Endometrial microvascular endothelial cells (primary cell): ENCODE data around the gene C11orf65. TPM values are rescaled to one million over a fixed set of nuclear protein-coding genes. Genes with fewer than 3 reads are reported as not detected.
"Not testable (repeated sequence)": the region's sequence is repeated elsewhere in the genome, so short reads cannot be mapped to it uniquely, and the experiment has no call there.

Source experiments
- in situ Hi-C: cut with HindIII; loops from 2 replicates; pipeline ENCODE4 v1.10.0; 2017; ENCODE audit warnings: low sequenced_read_pairs, low pct_unique_long_range_greater_than_20kb; ENCODE audit errors: inconsistent ontology term
- total RNA-seq: library from RNA; depleted of rRNA; stranded (reverse); fragments of >200 nt; gene quantifications from one replicate; pipeline ENCODE4 v1.2.3, GENCODE V29; 2015; ENCODE audit errors: inconsistent ontology term

The C11orf65 gene
- total RNA-seq, 1 donor from 2014 or later: not detected

DNA sequence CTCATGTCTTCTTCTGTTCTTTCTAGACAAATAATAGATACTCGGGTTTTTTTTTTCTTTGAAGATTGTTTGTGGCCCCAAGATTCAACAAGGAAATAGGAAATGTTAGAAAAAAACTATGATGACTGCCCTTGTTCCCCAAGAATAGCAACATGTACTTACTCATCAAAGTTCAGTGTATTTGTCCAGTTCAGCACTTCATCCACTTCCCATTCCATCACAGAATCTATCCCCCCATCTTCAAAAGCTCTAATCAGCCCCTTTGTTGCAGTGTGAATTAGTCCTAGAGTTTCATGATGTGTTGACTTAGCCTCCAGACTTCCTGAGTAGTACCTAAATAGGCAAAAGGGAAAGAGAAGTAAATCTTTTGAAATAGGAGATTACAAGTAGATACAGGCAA is 74.3 kb downstream of the C11orf65 start:
- in situ Hi-C loops: no loop called here

DNA sequence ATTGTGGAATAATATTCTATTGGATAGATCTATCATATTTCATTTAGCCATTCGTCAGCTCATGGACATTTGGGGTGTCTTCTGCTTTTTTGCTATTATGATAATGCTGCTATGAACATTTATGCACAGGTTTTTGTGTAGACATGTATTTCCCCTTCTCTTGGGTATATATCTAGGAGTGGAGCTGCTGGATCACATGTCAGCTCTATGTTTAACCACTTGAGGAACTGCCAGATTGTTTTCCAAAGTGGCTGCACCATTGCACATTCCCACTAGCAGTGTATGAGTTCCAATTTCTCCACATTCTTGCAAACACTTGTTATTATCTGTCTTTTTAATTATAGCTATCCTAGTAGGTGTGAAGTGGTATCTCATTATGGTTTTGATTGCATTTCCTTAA is 75.0 kb downstream of the C11orf65 start:
- in situ Hi-C loops: no loop called here

DNA sequence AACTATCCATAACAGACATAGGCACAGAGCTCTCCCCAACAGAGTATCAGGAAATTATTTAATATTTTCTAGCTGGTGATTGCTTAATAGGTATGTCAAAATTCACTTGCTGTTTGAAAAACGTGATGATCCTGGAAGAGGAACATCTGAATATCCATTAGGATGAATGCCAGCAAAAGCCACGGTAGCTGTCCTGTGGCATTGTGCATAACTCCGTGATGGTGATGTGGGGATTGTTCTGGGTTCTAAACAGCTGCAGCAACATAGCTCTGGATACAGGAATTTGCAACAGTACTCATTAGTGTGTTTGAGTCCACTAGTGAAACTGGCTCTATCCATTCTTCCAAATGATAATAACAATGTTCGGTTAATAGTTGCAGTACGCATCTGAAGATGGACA is 78.8 kb downstream of the C11orf65 start:
- in situ Hi-C loops: no loop called here

DNA sequence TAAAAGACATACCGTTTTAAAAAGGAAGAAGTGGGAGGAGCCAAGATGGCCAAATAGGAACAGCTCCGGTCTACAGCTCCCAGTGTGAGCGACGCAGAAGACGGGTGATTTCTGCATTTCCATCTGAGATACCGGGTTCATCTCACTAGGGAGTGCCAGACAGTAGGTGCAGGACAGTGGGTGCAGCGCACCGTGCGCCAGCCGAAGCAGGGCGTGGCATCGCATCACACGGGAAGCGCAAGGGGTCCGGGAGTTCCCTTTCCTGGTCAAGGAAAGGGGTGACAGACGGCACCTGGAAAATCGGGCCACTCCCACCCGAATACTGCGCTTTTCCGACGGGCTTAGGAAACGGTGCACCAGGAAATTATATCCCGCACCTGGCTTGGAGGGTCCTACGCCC is 93.8 kb downstream of the C11orf65 start:
- in situ Hi-C loops: not testable (repeated sequence)

DNA sequence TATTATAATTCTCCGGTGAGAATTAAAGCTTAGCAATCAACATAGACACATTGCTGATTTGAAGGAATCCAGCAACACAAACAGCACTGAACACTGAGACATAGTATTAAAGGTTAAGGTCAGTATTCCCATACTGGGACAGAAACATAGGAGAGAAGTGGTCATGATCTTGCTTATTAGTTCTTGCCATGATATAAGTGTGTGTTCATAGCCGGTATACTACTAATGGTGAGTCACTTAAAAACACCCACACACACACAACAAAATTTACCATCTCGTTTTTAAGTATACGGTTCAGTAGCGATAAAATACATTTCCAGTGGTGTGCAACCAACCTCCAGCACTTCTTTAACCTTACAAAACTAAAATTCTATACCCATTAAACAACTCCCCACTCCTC is 96.3 kb downstream of the C11orf65 start:
- in situ Hi-C loops: no loop called here

DNA sequence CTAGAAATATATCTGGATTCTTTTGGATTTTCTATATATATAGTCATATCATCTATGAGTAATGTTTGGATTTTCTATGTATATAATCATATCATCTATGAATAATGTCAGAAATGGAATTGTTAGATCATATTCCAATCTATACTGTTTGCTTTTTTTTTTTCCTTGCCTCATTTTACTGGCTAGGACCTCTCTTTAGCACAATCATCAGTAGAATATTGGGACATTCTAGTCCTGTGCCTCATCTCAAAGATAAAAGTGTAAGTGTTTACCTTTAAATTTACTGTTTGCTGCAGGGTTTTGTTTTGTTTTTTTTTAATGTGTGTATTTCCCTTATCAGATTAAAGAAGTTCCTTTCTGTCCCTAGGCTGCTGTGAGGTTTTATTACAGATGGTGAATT is 97.0 kb downstream of the C11orf65 start:
- in situ Hi-C loops: no loop called here

DNA sequence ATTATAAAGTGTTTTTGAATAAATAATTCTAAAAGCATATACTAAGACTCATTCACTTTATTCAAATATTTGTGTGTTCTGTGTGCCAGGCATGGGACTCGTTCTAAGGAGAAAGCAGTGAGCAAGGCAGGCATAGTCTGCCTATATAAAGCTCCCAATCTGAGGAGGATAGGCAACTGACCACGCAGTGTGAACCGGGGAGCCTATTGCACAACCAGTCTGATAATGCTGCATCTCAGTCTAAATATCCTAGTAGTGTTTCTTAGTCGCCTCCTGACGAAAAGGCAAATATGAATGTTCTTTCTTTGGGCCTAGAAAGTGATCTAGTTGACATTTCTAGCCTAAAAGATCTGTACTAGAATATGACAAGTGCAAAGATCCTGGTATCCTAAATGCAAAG is 98.3 kb downstream of the C11orf65 start:
- in situ Hi-C loops: no loop called here

DNA sequence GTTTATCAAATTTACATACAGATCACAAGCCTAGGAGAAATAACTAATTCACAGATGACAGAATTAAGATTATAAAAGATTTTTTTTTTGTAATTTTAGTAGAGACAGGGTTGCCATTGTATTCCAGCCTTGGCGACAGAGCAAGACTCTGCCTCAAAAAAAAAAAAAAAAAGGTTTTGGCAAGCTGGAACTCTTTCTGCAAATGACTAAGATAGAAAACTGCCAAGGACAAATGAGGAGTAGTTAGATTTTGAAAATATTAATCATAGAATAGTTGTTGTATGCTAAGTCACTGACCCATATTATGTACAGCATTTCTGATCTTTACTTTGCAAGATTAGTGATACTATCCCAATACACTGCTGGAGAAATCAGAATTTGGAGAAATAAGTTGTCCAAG is 99.2 kb downstream of the C11orf65 start:
- in situ Hi-C loops: no loop called here

DNA sequence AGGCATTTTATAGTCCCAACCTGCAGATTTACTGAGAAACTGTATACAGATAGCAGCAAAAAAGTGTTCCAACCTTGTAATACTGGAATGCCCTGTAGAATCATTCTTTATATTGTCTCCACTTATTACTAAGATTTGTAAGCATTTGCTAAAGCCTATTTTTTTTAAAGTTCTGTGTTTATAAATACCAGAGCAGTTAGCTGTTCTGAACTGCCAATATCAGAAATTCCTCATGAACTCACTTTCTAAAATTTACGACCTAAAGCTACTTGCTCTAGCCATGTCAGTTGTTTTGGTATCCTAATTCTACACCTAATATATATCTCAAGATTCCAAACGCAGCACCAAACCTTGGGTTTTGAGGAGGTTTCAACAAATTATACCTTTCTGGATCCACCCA is 103.2 kb downstream of the C11orf65 start:
- in situ Hi-C loops: no loop called here

DNA sequence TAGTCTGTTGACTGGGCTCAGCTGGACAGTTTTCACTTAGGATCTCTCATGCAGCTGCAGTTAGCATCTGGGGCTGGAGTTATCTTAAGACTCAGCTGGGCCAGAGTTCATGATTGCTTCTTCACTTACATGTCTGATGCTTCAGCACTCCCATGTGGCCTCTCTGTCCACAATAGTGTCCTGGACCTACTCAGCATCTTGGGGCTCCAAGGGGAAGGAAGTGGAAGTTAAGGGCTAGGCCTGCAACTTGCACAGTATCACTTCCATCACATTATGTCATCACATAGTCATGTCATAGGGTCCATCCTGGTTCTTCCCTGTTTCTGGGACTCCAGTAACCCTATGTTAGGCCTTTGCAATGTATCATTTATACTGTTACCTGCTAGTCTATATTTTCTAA is 115.9 kb downstream of the C11orf65 start:
- in situ Hi-C loops: no loop called here

DNA sequence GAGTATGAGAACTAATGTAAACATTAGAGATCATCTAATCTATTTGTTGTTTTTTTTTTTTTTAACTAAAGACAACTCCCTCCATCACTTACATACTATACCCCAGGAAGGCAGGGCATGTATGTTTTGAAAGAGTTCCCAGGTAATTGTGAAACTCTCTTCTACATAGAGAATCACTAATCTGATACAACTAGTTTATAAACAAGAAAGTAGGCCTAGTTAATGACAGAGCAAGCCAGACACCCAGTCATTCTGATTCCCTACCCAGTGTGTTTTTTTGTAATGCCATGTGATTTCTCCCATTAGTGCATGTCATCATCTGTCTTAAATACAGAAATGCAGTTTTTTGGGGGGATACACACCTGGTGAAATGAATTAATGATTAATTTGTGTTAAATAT is 120.9 kb downstream of the C11orf65 start:
- in situ Hi-C loops: no loop called here

DNA sequence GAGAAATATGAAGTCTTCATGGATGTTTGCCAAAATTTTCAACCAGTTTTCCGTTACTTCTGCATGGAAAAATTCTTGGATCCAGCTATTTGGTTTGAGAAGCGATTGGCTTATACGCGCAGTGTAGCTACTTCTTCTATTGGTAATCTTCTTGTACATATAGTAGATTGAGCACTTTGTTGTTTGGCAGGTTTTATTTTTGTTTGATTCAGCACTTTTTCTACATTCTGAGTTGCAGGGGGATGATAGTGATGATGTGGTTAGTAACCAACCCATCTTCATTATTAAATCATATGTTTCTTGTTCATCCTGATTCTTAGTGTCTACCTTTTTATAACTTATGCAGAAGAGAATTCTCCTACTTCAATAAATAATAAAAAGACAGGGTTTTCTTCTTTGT is 121.6 kb downstream of the C11orf65 start:
- in situ Hi-C loops: no loop called here

DNA sequence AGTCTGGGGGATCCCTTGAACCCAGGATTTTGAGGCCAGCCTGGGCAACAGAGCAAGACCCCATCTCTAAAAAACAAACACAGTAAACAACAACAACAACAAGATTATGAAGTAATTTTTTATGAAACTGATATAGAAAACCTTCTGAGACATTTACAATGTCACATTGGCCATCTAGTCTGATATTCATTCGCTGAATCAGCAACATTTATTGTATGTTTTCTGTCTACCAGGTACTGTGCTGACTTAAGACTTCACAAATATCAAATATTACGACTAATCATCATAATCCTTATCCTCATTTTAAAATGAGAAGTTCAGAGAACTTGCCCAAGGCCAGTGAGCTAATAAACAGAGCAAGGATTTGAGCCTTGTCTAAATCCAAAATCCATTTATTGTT is 123.6 kb downstream of the C11orf65 start:
- in situ Hi-C loops: no loop called here

DNA sequence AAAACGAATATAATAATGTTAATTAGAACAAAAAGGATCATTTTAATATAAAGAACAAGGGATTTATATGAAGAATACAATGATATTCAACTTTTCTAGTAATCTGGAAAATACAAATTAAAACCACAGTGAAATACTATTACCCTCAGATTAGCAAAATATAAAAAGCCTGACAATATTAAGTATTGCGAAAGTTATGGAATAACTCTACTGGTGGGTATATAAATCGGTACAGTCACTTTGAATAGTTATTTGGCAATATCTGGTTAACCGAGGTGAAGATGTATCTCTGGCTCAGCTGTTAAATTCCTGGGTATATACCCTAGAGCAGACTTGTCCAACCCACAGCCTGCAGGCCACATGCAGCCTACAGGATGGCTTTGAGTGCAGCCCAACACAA is 125.7 kb downstream of the C11orf65 start:
- in situ Hi-C loops: no loop called here

DNA sequence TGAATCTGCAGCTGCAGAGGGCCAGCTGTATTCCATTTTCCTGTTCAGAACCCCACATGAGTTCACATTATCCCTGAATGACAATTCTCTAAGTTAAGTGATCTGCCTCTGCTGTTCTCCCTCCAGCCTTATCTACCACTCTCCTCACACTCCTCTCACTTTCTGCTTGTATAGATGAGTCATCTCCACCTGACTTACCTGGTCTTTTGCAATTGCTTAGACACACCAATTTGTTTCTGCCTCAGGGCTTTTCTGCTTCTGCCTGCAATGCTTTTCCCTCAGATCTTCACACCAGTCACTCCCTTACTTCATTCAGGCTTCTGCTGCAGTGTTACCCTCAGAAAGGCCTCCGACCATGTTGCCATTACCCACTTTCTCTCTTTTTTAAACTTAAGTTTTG is 126.4 kb downstream of the C11orf65 start:
- in situ Hi-C loops: no loop called here

DNA sequence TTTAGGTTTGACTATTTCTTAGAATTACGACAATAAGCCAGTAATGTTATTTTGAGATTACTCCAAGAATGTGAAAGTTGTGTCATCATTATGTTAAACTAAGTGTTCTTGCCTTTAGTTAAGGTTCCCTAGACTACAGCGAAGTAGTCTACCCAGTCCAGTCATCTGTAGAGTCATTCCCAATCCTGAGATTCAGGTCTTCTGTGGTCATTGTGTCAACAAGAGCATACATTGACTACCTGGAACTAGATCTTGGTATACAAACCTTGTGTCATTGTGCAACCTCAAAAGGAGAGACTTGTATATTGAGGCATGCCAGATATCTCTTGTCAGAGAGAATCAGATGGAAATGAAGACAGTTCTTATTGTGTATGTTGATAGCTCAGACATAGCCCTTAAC is 128.6 kb downstream of the C11orf65 start:
- in situ Hi-C loops: no loop called here

DNA sequence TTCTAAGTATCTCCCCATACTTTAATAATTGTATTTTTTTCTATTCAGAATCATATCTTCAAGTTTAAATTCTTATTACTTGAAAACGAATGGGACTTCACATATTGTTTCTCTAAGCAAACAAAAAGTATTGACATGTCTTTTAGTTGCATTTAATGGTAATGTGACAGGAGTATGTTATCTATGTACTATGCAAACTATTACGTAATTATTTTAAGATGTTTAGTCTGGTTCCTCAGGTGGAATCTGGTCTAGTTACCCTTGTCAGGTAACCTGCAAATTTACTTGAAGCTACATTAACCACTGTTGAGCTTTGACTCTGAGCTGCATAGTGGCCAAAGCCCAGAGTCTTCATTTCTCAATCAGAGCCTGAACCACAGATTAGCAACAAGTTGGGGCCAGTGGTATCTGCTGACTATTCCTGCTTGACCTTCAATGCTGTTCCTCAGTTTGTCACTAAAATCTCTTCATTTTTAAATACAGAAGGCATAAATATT is 133.9 kb downstream of the C11orf65 start:
- in situ Hi-C loops: no loop called here

Other genes starting within 250 kb of the C11orf65 start
- 13.4 TPM for gene NPAT, start 244.9 kb downstream of the C11orf65 start, total RNA-seq
- 33.4 TPM for gene ATM, start 244.5 kb downstream of the C11orf65 start, total RNA-seq
- gene POGLUT3, start 30.9 kb upstream of the C11orf65 start, total RNA-seq: 49.4 TPM
- 0.28 TPM for gene EXPH5, start 126.2 kb upstream of the C11orf65 start, total RNA-seq
- gene DDX10, start 197.5 kb upstream of the C11orf65 start, total RNA-seq: 56.9 TPM